ENCODE measurements around the gene TMPRSS9.
A peak's percentile ranks its signal among the peaks of the same experiment; 100 is the strongest.

Gene TMPRSS9

DNA sequence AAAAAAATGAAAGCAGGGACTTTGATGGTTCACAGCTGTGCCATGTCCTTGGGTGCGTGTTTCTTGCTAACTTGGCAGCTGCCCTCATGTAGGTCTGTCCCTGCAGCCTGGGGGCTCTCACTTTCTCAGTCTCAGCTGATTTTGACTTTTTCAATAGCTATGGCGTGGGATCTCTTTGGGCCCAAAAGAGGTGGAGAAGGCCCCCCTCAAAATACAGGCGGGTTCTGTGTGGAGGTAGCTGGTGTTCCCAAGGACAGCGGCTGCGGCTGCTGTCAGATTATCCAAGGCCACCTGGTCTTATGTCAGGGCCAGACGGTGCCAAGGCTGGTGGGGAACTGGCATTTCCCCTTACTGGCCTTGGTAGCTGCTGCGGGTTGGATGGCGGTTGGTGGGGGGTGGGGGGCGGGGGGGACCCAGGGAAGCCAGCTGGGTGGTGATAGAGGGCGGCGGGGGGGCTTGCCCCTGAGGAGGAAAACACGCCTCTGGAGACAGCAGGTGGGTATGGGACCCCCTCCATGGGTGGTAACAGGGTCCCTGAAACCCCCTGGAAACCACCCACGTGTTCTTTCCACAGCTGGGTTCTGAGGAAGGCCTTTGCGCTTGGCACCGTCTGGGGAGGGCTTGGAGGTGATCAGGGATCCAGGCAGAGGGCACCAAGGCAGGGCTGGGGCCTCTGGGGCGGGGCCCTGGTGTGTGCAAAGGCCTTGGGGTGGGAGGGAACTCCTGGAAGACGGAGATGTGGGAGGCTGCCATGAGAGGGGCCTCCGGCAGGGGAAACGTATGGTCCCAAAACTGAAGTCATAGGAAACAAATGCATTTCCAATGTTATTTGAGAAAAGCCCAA lies 63.2 kb downstream of the TMPRSS9 start:
- no peak for DNase-seq (ENCODE audit: low read depth)

DNA sequence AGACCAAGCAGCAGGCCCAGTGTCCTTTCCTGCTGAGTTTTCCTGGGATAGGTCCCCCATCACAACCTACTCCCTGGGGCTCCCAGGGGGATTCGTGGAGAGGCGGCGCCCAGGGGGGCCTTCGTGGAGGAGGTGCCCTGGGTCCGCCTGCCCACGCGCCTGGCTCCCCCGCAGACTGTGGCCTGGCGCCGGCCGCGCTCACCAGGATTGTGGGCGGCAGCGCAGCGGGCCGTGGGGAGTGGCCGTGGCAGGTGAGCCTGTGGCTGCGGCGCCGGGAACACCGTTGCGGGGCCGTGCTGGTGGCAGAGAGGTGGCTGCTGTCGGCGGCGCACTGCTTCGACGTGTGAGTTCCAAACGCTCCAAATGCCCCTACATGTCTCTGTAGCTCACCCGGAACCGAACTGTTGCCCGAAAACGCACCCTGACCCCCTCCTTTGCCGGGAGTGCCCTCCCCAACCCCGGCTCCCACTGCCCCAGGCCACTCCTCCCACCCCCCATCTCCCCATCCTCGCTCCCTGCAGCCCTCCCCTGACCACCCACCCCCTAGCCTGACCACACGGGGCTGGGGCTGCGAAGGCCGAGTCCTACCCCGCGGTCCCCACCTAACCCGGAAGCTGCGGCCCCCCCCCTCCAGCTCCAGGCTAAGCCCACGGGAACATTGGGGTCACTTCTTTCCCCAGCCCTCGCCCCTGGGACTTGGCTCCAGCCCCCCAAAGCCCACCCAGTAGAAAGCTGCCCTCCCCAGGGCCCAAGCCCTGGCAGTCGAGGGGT lies 64.0 kb downstream of the TMPRSS9 start:
- DNase-seq (ENCODE audit: low read depth), result no peak

DNA sequence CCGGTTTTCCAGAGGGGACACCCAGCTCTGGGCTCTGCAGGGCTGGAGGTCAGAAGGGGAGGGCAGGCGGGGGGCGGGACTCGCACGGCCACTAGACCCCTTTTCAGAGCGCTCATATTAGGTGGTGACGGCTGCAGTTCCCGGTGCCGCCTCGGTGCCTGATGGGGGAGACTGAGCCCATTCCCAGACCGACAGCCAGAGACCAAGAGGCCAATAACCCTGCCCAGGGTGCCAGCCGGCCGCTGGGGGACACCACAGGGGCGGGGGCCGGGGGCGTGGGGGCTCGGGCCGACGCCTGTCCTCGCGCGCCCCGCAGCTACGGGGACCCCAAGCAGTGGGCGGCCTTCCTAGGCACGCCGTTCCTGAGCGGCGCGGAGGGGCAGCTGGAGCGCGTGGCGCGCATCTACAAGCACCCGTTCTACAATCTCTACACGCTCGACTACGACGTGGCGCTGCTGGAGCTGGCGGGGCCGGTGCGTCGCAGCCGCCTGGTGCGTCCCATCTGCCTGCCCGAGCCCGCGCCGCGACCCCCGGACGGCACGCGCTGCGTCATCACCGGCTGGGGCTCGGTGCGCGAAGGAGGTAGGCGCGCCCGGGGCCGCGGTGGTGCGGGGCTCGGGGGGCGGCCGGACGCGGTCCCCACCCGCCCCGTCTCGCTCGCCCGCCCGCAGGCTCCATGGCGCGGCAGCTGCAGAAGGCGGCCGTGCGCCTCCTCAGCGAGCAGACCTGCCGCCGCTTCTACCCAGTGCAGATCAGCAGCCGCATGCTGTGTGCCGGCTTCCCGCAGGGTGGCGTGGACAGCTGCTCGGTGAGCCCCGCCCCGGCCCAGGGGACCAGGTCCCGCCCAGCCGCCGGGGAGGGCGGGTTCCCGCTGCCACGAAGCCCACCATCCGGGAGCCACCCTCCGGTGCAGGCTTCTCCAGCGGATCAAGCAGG lies 64.9 kb downstream of the TMPRSS9 start:
- DNase-seq (ENCODE audit: low read depth), result peak; percentile 40

DNA sequence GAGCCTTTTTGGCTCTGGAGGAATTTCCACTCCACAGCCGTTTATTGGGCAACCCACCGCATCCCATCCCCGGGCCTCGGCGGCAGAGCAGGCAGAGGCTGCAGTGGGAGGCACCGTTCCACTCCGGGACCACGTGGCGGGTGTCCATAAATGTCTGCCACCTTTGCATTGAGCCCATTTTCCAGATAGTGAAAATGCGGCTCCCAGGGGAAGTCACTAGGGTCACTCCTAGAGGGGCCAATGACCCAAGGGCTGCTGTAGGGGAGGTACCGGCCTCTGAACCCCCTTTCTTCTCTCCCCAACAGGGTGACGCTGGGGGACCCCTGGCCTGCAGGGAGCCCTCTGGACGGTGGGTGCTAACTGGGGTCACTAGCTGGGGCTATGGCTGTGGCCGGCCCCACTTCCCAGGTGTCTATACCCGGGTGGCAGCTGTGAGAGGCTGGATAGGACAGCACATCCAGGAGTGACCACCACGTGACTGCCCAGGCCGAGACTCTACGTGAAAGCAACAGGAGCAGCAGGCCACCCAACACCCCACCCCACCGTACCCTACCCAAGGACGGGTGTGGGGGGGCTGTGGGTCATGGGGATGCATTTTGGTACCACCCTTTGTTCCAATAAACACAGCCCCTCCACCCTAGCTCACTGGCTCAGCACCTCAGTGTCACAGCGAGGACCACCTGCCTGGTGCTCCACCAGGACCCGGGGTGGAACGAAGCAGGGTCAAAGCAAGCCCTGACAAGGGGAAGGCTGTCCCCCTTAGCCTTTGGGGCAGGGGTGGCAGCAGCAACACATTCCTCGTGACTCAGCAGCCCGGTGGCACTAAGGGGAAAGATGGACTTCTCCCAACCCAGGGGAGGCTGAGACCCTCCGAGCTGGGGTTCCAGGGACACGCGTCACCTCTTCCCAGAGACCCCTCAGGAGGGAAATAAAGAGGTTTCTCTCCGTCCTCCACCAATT lies 65.8 kb downstream of the TMPRSS9 start:
- DNase-seq (ENCODE audit: low read depth), result no peak

DNA sequence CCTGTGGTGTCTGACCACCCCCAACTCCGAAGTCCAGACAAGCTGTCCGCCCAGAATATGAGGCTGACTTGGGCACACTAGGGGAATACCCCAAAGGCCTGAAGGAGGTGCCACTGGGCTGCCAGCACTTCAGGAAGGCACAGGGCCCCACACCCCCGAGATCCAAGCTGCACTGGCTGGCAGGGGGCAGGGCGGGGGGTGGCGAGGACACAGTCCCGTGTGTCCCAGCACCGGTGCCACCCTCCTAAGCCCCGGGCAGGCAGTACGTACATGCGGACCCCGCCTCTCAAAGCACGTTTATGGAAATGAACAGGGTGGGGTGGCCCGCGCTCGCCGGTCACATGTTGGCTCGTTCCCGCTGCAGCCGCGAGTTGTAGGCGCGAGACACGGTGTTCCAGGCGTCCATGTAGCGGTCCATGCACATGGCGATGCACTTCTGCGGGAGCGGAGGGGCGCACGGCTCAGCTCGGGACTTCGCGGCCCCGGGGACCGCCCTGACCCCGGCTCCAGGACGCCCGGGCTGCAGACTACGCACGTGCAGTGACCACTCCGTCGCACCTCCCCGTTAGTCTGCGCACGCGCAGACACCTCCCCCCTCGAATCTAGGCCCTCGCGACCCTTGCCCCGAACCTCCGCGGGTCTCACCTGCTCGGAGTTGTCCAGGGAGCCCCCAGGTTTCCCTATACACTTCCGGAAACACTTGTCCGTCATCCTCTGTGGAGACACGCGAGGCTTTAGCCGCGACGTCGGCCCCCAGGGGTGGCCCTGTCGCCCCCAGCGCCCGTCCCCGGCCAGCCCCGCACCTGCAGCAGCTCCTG lies 66.8 kb downstream of the TMPRSS9 start:
- no peak for DNase-seq (ENCODE audit: low read depth)

DNA sequence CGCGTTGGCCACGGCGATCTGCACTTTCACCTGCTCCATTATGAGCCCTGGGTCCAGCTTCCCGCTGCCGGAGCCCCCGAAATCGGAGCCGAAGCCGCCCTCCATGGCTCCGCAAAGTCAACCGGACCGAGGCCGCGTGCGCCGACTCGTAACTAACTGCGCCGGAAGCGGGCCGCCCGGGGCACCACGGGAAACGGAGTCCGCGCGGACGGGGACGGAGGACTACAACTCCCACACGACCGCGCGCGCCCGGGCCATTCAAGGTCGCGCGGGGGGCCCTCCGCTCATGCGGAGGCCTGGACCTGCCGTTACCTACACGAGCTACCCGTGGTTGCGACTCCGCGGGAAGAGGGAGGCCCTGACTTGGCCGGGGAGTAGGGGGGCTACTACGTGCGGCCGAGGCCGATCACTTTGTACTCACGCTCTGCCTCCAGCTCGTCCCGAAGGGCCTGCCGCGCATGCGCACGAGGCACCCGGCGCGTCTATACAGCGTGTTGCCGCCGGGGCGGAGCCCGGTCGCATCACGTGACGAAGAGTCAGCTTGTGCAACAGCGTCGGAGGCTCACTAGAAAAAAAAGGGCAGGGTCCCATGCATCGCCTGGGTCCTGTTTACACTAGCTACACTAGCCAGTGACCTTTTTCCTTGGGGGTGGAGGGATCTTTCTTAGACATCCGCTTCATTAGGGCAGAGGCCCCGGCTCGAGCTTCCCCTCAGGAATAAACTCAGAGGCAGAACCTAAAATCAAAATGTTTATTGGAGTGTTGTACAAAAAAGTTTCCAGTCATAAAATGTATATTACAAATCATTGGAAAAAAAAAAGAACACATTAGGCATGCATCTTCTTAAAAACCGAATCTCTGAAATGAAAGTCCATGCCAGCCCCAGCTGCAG lies 67.6 kb downstream of the TMPRSS9 start, which contains the start of gene TIMM13:
TSS of gene TIMM13 (minus strand) at position 158 of the 892 bp plus-strand sequence. CDS start at position 105, 53 bp downstream.
- DNase-seq (ENCODE audit: low read depth), result peak; percentile 91

DNA sequence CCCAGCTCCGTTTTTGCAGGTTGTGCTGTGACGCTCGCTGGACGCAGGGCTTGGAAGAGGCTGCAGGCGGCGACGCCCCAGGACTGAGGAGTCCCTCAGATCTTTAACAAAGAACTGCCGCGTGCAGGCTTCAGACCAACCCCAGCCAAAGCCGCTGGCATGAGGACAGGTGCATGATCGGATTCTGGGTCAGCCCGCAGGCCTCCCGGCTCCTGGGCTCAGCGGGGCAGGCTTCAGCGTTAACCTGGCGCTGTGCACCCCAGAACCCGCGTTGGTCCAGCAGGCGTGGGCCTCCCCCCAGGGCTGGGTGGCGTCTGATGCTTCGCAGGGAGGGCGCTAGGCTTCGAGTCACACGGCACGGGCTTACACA lies 68.2 kb downstream of the TMPRSS9 start:
- no peak for DNase-seq (ENCODE audit: low read depth)

DNA sequence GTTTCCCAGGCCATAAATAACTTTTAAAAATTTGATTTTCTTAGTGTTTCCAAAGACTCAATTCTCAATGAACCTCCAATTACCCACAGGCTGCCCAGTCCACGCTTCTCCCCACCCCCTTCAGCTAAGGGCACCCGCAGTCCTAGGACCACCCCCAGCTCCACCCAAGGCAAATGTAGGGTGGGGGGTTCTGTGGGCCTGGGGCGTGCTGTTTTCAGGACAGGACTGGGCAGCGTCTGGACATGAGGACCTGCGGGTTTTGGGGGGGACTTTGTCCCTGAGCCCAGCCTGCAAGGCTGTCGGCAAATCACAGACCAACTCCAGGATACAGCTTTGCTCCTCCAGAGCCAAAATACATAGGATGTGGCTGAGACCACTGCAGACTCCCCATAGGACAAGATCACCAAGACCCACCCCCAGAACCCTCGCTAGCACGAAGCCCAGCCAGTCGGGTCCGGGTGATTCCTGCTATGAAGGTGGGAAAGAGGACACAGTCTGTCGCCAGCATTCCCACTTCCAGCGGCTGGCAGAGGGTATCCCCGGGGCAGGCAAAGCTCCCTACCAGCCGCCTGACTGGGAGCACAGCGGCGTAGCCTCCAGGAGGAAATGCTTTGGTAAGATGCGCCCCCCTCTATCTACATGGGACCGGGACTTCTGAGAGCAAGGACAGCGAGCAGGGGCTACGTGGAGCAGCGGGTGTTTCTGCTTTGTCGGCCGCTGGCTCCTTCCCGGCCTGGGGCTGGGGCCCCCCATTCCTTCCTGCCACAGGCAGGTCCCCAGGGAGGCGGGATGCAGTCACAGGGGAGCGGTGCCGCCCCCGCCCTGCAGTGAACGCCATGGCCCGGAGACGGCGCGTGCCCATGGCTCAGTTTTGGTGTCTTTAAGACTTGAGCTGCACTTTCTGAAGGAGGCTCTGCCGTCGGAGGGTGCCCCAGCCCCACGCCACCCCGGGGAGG lies 69.0 kb downstream of the TMPRSS9 start:
- DNase-seq (ENCODE audit: low read depth), result no peak

DNA sequence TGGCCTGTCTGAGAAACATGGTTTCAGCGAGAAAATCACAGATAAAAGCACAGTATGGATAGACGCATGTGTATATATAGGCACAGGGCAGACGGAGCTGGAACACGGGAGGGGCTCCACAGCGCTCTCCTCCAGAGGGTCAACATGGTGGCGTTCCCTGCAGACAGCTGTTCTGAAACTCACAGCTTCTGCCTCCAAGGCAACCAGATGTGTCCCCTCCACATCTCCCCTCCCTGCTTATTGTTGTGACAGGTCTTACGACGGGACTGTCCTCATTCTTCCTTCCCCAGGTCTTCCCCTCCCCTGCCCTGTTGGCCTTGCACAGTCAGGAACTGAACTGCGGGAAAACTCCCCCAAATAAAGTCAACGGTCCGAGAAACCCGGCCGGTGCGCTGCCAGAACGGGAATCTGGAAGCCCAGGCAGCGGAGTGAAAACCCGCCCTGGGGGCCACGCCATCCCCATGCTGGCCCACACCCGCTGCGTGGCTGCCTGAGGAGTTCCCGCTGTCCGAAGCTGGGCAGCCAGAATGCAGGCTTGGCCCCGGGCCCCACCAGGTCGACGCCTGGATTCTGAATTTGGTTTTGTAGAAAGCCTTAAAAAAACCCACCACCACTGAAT lies 70.0 kb downstream of the TMPRSS9 start:
- DNase-seq (ENCODE audit: low read depth), result no peak

DNA sequence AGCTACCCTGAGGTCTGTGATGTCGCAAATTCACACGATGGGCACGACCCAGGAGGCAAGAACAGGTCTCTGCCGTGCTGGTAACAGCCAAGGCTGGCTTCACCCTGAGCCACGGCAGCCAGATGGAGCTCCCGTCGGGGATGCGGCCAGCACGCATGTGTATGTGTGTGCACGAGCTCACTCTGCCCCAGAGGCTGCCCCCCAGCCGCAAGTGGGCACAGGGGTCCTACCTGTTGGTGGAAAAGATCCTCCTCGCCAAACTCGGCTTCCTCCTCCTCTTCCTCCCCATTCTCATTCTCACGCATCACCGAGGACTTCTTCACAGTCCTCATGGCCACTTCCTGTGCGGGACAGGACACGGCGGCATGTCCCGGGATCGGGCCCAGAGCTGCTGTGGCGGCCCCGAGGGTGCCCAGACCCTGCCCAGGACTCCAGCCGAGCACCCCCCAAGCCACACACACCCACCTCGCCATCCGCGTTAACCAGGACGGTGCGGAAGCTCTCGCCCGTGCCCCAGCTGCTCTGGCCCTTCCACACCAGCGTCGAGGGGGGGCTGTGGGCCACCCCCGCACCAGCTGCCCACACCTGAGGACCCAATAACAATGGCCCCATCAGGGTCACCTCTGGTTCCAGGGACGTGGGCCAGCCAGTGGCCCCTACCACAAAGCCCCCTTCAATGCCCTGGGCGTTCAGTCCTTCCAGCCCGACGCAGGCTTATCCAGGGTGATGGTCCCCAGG lies 71.4 kb downstream of the TMPRSS9 start:
- DNase-seq (ENCODE audit: low read depth), result no peak

DNA sequence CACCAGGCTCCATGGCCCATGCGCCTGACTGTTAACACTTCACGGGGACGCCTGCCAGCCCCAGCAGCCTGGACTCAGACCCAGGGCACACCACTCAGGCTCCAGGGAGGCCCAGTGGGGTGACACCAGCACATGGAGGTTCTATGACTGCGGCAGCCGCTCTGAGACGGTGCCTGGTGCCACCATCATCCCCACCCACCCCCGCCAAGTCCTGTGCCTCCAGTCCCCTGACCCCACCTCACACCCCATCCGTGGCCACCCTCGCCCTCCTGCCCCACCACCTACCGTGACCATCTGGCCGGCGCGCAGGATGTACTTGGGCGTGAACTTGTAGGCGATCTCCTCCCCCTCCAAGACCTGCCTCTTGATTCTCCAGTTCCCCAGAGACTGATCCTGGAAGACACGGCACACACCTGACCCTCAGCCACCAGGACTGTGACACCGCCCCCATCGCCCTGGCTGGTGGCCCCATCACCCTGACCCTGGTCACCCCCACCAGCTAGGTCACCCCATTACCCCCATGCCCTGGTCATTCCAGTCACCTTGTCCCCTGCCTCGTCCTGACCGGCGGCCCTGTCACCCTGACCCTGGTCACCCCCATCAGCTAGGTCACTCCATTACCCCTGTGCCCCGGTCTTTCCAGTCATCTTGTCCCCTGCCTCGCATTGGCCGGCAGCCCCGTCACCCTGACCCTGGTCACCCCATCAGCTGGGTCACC lies 72.2 kb downstream of the TMPRSS9 start:
- no peak for DNase-seq (ENCODE audit: low read depth)

DNA sequence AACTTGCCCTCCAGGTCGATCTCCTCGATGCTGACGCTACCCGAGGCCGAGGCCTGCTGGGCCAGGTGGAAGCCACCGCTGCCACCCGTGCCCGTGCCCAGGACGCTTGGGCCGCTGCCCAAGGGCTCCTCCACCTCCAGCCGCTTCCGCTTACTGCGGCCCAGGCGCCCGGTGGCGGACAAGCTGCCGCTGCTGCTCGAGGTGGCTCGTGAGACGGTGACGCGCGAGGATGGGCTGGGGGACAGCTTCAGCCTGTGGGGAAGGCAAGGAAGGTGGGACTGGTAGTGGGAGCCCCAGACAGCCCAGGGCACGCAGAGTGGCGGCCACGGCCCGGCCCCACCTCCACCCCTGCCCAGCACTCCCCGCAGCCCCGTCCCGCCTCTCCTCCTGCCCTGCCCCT lies 73.8 kb downstream of the TMPRSS9 start:
- no peak for DNase-seq (ENCODE audit: low read depth)

DNA sequence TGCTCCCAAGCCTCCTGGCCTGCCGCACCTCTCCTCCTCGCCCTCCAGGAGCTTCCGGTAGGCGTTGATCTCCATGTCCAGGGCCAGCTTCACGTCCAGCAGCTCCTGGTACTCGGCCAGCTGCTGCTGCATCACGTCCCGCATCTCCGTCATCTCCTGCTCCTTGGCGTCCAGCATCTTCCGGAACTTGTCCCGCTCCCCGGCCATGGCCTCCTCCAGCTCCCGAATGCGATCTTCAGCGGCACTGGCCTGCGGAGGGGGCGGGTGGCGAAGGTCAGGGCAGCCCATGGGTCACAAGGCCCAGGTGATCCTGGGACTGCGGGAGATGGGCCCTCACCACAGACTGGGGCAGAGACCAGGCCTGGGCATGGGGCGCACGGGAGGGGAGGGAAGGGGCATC lies 74.2 kb downstream of the TMPRSS9 start:
- no peak for DNase-seq (ENCODE audit: low read depth)

DNA sequence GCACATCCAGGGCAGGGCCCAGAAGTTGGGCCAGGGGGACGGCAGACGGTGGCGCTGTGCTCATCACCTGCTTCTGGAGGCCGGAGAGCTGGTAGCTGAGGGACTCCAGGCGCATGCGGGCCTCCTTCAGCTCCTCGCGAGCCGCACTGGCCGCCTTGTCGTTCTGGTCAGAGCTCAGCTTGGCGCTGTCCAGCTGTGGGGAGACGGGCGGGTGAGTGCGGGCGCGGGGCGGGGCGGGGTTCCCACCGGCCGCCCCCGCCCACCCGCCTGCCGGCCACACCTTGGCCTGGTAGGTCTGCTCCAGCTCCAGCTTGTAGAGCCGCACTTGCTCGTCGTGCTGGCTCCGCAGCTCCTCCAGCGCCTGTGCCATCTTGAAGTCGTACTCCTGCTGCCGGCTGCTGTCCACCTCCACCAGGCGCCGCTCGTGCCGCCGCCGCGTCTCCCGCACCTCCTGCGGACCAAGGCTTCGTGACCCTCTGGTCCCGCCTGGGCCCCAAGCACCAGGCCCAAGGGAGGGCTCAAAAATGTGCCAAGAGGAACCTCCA lies 74.7 kb downstream of the TMPRSS9 start:
- no peak for DNase-seq (ENCODE audit: low read depth)

DNA sequence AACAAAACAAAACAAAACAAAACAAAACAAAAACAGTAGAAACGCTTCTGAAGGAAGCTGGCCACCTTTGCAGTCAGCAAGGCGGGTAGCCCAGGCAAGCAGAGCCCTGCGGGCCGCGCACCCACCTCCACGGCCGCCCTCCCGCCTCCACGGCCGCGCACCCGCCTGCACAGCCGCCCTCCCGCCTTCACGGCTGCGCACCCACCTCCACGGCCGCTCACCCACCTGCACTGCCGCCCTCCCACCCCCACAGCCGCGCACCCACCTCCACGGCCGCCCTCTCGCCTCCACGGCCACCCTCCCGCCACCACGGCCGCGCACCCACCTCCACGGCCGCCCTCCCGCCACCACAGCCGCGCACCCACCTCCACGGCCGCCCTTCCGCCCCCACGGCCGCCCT lies 76.3 kb downstream of the TMPRSS9 start:
- no peak for DNase-seq (ENCODE audit: low read depth)

DNA sequence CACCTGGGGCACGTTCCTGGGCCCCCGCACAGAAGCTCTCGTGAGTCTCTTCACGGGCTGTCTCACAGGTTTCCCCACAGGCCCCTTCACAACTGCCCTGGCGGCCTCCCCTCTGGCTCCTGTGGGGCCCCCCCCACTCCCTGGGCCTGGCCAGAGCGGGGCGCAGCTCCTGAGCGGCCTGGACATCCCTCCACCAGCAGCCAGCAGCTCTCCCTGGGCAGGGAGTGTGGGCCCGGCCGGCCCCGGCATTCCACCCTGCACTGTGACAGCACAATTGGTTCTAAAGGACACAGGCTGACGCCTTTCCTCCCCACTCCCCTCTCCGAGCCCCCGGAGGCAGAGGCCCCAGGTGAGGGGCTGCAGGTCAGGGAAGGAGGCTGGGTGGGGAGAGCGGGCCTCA lies 76.9 kb downstream of the TMPRSS9 start:
- no peak for DNase-seq (ENCODE audit: low read depth)
